HG03280 (cell line): ENCODE data around the gene TMEM144.
A peak's percentile ranks its signal among the peaks of the same experiment; 100 is the strongest.
"Not testable (repeated sequence)": the region's sequence is repeated elsewhere in the genome, so short reads cannot be mapped to it uniquely, and the experiment has no call there.

Experiments used
- ATAC-seq: cut with Tn5 transposase; IDR thresholded peaks from one replicate; pipeline ENCODE4 v1.9.1; 2021; ENCODE audit warnings: mild to moderate bottlenecking, moderate library complexity; ENCODE audit not compliant: unreplicated experiment

TMEM144 gene

DNA sequence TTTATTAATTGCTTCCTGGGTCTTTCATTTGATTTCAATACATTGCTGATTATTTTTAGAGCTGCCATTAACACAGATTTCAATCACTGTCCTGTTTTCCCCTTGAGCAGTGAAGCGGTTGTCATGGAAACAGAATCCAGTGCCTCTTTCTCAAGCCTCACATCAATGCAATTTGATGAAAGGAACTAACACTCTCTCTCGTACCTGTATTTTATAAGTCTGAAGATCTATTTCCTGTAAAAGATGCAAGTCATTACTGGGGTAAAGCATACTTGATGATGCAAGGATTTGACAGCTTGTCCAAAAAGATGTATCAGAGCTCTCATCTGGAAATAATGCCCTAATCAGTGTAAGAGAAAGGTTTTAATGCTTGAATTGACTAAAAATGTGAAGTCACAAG is 19.6 kb upstream of the TMEM144 start:
- no peak for ATAC-seq

DNA sequence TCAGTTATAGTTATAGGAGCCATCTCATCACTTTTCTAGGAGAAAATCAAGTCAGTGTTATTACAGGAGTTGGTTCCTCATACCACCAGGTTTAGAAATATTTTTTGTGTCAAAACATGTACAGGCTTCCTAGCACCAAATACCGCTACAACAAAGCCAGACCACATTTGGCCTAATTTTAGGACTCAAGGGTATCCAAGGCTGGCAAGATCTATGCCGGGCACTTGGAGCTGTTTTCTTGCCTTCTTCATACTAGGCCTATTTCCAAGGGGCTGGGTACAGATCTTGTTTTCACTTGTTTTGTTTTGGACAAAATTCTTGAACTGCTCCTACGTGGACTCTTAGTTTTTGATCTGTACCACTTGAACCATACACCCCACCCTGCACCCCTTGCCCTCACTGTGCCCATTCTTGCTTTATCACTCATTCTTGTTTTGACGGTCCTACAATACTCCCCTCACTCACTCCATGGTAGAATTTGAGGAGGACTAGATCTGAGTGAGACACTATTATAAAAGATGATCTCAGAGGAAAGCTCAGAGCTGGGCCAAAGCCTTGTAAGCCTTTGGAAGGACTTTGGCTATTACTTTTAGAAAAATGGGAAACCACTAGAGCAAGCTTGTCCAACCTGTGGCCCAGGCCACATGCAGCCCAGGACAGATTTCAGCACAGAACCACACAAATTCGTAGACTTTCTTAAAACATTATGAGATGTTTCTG is 17.7 kb upstream of the TMEM144 start:
- no peak for ATAC-seq

DNA sequence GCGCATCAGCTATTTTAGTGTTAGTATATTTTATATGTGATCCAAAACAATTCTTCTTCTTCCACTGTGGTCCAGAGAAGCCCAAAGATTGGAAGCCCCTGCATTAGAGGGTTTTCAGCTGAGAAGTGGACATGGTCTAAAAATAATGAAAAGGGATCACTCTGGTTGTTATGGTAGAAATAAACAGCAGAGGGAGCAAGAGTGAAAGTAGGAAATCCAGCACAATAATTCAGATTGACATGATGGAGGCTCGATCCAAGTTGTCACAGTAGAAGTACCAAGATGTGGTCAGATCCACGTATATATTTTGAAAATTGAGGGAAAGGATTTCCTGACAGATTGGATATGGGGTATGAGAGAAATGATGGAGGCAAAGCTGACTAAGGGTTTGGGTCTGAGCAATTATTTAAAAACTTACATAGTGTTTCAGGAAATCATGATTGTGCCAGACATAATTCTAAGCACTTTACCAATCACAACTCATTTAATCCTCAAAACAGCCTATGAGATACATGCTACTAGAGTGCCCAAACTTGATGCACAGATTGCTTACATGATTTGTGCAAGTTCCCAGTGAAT is 17.0 kb upstream of the TMEM144 start:
- no peak for ATAC-seq

DNA sequence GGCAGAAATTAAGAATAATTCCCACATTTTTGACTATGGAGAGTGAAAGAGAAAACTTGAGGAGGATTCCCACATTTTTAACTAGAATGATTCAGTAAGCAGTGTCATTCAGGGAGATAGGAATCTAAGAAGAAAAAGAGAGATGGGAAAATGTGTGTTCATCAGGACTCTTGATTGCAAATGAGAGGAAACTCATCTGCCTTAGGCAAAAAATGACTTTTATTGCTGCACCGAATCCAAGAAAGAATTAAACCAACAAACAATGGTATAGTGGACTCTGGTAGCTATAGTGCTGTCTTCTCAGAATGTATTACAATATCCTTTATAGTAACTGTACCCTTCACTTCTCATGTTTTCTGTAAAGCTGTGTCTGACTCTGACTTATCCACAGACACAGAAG is 15.0 kb upstream of the TMEM144 start:
- no peak for ATAC-seq

DNA sequence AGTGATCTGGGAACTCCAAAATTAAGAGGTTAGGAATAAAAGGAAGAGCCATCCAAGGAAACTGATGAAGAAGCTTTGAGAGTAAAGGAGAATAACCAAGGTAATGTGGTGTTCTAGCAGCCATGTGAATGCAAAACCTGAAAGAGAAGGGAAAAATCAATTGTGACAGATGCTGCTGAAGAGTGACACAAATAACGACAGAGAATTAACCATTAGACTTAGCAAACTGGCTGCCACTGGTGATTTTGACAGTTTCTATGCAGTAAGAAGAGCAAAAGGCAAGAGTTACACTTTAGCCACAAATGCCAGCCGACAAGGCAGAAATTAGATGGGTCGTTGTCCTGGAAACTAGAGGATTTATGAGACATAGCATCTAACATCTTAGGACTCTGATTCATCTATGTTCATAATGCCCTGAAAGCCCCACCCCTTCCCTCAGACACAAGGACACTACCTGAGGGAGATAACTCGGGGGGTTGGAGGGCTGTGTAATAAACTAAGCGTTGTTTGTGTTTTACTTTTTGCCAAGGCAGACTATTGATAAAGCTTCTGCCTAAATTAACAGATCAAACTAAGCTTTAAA is 13.0 kb upstream of the TMEM144 start:
- no peak for ATAC-seq

DNA sequence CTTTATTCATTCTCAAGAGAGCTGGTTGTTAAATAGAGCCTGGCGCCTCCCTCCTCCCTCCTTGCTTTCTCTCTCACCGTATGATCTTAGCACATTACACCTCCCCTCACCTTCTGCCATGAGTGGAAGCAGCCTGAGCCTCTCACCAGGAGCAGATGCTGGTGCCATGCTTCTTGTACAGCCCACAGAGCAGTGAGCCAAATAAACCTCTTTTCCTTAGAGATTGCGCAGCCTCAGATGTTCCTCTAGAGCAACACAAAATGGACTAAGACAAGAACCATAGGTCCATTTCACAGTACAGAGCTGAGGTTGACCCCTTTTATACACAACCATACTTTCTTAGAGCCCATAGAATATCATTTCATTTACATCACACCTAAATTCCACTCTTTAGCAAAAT is 10.1 kb upstream of the TMEM144 start:
- no peak for ATAC-seq

DNA sequence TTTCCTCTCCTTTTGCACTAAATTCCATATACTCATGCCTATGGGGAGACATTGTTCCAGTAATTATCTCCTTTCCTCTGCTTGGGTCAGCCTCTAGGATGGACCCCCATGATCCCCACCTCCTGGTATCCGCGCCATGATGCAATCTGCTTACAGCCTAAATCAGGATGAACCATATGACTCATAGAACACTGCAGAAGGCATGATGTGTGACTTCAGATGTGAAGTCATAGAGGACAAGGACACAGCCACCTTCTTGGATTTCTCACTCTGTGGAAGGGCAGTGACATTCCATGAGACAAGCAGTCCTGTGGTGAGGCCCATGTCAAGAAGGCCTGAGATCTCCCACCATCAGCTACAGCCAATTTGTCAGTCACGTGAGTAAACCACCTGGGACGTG is 9.0 kb upstream of the TMEM144 start:
- no peak for ATAC-seq

DNA sequence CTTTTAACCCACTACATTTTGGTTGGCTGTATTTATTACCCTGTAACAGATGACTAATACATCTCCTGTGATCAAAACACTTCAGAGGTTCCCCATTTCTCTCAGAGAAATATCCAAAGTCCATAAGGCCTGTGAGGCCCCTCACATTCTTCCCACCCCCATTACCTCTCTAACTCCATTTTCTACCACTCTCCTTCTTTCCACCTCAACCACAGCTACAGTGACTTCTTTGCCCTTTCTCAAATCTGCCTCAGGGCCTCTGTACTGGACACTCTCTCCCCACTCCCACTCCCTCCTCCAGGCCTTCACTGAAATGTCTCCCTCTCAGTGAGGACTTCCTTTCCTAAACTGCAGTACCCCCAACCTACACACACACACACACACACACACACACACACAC is 8.4 kb upstream of the TMEM144 start:
- no peak for ATAC-seq

DNA sequence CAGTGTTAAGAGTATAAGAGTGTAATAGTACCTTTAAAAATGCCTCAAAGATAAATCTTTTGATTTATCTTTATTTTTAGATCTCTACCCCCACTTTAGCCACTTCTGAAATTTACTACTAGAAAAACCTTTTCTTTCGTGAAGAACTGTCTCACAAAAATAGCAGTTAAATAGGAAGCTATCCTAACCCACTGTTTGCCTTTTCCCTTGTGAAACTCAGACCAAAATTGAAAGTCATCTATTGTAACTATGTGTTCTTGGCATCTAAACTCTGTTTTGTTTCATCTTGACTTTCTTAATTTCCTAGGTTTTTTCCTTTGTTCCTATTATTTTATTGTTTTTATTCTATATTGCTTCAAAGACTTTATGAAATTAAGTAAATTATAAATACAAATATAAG is 7.8 kb upstream of the TMEM144 start:
- no peak for ATAC-seq

DNA sequence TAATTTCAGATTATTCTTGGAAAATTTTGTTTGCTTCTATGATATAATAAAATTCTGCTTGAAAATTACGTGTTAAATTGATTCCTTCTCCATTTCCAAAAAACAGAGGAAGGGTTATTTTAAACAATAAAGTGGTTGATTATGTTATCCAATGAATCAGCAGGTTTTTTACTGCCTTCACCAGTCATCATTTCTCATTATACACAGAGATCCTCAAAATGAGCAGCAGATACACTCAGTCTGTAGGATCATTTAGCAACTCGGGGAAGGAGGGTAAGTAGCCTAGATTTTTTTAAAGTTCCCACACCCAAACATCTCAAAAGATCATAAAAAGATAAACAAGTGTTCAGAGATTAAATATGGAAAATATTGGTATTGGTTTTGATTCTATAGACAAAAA is 6.8 kb upstream of the TMEM144 start:
- ATAC-seq: no peak

DNA sequence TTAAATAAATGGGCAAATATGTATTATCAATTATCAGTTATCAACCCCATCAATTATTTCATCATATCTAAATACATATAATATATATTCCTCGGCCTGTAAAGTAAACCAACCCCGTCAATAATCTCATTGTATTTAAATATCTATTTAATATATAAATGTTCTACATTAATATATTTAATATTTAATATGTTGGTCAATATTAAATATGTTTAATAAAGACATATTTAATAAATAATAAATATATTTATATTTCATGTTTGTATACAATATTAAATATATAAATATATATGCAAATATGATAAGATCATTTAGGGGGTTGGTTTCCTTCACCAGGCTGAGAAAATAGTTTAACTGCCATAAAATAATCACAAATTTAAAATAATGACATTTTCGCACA is 6.4 kb upstream of the TMEM144 start:
- no peak for ATAC-seq

DNA sequence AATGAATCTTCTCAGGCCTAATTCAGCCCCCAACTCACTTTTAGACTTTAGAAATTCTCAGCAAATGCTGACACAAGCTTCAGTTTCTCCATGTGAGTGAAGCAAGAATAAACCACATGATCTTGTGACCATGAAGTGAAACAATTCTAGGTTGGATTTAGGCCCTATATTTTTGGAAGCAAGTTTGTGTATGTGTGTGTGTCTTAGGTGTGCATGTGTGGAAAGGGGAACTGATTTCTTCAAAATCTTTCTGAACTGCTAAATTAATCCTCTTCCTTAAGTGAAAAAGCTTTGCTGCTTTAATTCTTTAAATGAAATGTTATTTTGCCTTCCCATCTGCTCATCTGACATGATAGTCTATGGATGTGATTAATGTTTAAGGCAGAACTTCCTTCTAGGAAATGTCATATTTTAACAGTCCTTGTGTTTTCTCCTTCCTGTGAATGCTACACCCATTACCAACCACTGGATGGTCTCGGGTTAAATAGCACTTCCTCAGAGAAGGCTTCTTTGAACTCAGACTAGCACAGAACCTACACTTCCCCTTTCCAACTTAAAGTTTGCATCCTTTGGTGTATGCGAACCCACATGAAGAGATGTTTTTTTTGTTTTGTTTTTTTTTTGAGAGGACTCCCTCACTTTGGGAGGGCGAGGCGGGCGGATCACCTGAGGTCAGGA is 1.2 kb upstream of the TMEM144 start:
- ATAC-seq: peak; percentile 43

DNA sequence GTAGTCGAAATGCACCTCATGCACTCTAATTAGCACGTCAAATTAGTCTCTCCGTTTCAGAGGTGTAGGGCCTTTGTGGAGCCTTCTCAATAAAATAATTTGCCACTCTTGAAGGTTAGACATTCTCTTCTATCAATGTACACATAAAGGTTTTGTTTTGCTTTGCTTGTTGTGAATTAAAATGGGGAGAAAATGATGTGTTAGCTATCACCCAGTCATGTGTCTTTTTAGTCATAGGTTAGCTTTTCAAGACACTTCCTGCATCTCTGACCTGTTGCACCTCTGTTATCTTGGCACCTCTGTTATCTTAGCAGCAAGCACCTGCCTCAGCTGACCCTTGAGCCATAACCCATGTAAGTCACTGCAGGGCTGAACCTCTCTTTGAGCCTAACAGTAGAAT is 936 bp downstream of the TMEM144 start:
- no peak for ATAC-seq

DNA sequence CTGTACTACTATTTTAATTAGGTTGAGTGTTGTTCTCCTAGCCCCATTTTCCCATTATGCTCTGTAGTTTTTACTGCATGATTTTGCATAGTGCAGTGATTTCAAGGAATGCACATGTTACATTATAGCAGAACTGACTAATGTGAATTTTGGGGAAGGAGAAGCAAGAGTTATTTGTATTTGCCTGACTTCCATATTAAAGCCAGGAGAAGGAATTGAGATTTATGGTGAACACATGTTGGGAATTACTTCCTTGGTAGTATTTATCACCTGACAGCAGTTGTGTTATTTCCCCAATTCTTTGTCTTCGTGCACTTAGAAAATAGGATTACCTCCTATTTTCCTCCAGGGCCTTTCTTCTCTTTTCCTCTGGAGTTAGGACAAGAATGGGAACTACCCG is 3.2 kb downstream of the TMEM144 start:
- no peak for ATAC-seq

DNA sequence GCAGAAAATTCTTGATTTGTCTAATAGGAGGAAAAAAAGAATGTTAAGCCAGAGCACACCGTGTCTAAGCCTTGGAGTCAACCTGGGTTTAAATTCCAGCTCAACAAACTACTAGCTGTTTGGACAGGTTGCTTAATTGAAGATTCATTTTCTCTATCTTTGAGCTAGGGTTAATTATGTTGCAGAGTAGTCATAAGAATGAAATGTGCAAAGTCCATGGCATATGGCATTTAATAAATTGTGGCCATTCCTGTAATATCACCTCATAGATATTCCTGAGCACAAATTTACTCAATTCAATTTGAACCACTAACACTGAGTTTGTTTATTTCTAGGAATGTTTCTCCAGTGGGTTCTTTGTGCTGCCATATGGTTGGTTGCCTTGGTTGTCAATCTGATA is 4.6 kb downstream of the TMEM144 start:
- ATAC-seq: no peak

DNA sequence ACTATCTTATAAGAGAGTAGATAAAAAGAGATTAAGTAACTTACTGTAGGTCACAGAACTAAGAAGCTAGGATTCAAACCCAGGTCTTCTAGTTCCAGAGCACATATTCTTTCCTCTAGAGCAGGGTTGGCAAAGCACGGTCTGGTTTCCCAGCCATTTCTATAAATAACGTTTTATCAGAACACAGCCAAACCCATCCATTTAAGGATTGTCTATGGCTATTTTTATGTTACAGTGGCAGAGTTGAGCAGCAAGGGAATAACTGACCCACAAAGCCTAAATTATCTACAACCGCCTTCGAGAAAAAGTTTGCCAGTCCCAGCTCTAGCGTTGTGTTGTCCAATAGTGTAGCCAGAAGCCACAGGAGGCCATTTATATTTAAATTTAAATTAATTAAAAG is 7.5 kb downstream of the TMEM144 start:
- ATAC-seq: no peak

DNA sequence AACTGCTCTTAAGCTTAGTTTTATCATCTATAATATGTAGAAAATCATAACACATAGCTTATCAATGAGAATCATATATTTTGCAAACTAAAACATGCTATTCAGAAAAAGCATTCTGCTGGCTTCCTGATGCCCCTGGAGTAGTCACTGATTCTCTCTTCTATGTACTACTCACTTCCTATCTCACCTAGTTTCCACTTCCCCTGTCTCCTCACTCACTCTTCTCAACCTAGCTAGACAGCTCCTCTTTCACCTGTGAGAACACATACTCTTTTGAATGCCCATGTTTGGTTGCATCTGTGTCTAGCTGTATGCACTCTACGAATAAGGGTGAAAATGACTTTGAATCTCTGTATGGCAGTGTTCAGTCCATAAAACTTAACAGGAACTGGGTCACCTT is 9.3 kb downstream of the TMEM144 start:
- no peak for ATAC-seq

DNA sequence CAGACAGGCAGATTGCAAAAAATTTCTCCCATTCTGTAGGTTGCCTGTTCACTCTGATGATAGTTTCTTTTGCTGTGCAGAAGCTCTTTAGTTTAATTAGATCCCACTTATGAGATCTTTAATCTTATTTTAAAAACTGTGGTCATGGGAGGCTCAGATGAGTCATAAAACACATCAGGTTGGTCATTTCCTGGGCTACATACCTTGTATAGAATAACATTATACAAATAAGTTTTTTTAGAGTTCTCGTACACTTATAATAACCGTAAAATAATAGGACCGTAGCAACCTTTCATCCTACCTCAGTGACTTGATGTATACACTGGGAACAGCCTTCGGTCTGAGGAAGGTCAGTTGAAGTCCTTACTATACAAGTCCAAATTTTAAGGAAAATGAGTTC is 14.0 kb downstream of the TMEM144 start:
- ATAC-seq: not testable (repeated sequence)

DNA sequence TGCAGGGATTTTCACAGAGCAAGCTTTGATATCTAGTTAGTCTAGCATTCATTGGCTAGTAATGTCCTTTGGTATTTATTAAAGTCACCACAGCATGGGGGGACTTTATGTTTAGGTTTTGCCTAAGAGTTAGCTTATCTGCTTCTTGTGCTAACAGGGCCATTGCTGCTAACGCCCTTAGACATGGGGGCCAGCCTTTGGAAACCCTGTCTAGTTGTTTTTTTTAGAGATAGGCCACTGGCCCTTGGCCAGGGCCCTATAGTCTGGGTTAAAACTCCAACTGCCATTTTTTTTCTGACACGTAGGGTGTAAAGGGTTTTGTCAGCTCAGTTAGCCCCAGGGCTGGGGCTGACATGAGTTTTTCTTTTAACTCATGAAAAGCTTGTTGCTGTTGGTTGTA is 14.7 kb downstream of the TMEM144 start:
- not testable (repeated sequence) for ATAC-seq

DNA sequence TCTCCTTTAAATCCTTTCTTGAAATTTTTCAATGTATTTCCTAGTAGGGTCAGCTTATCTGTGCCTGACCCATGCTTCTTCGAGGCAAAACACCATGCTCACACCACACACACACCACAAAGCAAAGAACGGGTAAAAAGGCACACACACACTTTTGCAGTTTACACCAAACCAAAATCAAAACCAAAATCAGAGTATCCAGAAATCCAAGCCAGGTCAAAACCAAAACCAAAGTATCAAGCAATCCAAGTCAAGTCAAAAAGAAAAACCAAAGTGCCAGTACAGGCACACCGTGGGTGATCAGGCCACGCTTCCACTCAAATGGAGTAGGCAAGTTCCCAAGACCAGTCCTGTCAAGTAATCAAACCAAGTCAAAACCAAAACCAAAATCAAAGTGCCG is 17.6 kb downstream of the TMEM144 start:
- not testable (repeated sequence) for ATAC-seq

DNA sequence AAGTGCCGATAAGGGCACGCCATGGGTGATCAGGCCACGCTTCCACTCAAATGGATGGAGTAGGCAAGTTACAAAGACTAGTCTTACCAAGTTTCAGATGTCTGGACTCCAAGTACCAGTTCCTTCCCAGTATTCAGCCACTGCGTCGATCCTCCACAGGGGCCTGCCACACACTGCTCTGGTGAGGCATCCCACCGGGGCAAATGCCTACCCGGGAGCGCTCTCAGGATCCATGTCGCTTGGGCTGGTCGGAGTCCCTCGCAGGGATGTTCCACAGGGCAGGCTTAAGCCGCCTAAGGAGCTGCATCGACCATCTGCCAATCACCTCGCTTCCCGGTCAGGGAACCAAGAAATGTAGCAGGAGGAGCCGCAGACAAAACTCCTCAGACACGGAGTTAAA is 18.1 kb downstream of the TMEM144 start:
- not testable (repeated sequence) for ATAC-seq

DNA sequence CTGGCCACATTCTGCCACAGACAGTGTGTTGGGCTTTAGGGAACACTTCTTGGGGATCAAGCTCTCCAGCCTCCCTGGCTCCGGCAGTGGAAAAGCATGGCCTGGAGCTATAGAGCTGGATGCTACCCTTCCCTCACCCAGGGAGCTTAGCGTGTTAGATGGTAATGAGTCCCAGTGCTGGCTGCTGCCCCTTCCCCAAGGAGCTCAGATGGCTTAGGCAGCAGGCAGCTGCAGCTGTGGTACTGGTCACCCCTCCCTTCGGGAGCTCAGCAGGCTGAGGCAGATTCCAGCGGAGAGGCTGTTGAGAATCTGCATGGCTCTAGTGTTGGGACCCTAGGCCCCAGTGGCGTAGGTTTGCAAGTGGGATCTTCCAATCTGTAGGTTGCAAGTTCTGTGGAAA is 19.5 kb downstream of the TMEM144 start:
- ATAC-seq: no peak
